Neural cell (in vitro differentiated cells): ENCODE data around the gene DGKZ.

Source experiments
- TF ChIP-seq, protein P1 (sequence below): fragments of 450-650 bp; IDR thresholded peaks from 2 replicates; pipeline ENCODE4 v1.5.1; 2014; ENCODE audit warnings: antibody characterized with exemption, mild to moderate bottlenecking, moderate library complexity; ENCODE audit not compliant: poor library complexity, severe bottlenecking
- TF ChIP-seq, protein P2 (sequence below): IDR thresholded peaks from 2 replicates; pipeline ENCODE4 v1.6.1; 2012; ENCODE audit warnings: borderline replicate concordance

DNA sequence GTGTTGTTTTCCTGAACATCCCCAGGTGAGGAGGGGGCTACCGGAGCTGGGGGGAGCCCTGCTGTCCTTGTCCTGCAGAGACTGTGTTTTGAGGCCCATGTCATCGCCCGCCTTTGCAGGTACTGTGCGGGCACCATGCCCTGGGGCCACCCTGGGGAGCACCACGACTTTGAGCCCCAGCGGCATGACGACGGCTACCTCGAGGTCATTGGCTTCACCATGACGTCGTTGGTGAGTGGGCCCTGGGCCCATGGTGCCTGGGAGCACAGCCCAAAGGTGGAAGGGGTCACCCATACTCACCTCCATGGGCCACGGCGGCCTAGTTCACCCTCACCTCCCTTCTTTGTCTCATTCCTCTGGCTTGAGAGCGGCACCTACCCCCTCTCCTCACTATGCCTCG, 27.6 kb downstream of the DGKZ start:
- TF ChIP-seq, protein P1, sequence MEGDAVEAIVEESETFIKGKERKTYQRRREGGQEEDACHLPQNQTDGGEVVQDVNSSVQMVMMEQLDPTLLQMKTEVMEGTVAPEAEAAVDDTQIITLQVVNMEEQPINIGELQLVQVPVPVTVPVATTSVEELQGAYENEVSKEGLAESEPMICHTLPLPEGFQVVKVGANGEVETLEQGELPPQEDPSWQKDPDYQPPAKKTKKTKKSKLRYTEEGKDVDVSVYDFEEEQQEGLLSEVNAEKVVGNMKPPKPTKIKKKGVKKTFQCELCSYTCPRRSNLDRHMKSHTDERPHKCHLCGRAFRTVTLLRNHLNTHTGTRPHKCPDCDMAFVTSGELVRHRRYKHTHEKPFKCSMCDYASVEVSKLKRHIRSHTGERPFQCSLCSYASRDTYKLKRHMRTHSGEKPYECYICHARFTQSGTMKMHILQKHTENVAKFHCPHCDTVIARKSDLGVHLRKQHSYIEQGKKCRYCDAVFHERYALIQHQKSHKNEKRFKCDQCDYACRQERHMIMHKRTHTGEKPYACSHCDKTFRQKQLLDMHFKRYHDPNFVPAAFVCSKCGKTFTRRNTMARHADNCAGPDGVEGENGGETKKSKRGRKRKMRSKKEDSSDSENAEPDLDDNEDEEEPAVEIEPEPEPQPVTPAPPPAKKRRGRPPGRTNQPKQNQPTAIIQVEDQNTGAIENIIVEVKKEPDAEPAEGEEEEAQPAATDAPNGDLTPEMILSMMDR, result no peak
- TF ChIP-seq, protein P2, sequence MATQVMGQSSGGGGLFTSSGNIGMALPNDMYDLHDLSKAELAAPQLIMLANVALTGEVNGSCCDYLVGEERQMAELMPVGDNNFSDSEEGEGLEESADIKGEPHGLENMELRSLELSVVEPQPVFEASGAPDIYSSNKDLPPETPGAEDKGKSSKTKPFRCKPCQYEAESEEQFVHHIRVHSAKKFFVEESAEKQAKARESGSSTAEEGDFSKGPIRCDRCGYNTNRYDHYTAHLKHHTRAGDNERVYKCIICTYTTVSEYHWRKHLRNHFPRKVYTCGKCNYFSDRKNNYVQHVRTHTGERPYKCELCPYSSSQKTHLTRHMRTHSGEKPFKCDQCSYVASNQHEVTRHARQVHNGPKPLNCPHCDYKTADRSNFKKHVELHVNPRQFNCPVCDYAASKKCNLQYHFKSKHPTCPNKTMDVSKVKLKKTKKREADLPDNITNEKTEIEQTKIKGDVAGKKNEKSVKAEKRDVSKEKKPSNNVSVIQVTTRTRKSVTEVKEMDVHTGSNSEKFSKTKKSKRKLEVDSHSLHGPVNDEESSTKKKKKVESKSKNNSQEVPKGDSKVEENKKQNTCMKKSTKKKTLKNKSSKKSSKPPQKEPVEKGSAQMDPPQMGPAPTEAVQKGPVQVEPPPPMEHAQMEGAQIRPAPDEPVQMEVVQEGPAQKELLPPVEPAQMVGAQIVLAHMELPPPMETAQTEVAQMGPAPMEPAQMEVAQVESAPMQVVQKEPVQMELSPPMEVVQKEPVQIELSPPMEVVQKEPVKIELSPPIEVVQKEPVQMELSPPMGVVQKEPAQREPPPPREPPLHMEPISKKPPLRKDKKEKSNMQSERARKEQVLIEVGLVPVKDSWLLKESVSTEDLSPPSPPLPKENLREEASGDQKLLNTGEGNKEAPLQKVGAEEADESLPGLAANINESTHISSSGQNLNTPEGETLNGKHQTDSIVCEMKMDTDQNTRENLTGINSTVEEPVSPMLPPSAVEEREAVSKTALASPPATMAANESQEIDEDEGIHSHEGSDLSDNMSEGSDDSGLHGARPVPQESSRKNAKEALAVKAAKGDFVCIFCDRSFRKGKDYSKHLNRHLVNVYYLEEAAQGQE, result no peak
